AG09319 (cell line): ENCODE measurements around the gene CDK17.
"Not testable (repeated sequence)": the region's sequence is repeated elsewhere in the genome, so short reads cannot be mapped to it uniquely, and the experiment has no call there.

ENCODE experiments used
- DNase-seq: peaks from one replicate; pipeline ENCODE4 v3.0.0-alpha.2; 2010; ENCODE audit warnings: low read depth; ENCODE audit errors: extremely low read depth
- TF ChIP-seq, protein P1 (sequence below): IDR thresholded peaks from 2 replicates; pipeline ENCODE4 v1.5.1; 2011; ENCODE audit warnings: low read depth, mild to moderate bottlenecking, inconsistent platforms, low read length, moderate library complexity

Gene CDK17

DNA sequence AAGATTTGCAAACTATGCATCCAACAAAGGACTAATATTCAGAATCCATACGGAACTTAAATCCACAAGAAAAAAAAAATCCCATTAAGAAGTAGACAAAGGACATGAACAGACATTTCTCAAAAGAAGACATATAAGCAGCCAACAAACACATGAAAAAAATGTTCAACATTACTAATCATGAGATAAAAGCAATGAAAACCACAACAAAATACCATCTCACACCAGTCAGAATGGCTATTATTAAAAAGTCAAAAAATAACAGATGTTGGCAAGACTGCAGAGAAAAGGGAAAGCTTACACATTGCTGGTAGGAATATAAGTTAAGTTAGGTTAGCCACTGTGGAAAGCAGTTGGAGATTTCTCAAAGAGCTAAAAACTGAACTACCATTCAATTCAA, 16.2 kb downstream of the CDK17 start:
- TF ChIP-seq, protein P1, sequence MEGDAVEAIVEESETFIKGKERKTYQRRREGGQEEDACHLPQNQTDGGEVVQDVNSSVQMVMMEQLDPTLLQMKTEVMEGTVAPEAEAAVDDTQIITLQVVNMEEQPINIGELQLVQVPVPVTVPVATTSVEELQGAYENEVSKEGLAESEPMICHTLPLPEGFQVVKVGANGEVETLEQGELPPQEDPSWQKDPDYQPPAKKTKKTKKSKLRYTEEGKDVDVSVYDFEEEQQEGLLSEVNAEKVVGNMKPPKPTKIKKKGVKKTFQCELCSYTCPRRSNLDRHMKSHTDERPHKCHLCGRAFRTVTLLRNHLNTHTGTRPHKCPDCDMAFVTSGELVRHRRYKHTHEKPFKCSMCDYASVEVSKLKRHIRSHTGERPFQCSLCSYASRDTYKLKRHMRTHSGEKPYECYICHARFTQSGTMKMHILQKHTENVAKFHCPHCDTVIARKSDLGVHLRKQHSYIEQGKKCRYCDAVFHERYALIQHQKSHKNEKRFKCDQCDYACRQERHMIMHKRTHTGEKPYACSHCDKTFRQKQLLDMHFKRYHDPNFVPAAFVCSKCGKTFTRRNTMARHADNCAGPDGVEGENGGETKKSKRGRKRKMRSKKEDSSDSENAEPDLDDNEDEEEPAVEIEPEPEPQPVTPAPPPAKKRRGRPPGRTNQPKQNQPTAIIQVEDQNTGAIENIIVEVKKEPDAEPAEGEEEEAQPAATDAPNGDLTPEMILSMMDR: no peak
- no peak for DNase-seq

DNA sequence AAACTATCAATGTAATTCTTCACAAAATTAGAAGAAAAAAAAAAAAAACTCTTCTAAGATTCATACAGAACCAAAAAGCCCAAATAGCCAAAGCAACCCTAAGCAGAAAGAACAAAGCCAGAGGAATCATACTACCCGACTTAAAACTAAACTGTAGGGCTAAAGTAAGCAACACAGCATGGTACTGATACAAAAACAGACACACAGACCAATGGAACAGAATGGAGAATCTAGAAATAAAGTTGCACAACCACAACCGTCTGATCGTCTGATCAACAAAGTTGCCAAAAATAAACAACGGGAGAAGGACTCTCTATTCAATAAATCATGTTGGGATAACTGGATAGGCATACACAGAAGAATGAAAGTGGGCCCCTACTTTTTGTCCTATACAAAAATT, 16.9 kb downstream of the CDK17 start:
- TF ChIP-seq, protein P1: no peak

DNA sequence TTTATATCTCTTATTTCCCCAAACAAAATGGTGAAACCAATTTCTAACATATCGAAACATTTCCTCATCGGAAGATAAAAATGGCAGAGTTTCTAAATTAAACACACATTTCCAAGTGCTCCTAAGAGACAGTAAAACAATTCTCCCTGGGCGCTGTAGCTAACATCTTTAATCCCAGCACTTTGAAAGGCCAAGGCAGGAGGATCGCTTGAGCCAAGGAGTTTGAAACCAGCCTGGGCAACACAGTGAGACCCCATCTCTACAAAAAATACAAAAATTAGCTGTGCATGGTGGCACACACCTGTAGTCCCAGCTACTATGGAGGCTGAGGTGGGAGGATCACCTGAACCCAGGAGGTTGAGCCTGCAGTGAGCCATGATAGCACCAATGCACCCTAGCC, 20.5 kb downstream of the CDK17 start:
- not testable (repeated sequence) for DNase-seq

More for the DNA sequence above, 16.9 kb downstream of the CDK17 start:
- no peak for DNase-seq

DNA sequence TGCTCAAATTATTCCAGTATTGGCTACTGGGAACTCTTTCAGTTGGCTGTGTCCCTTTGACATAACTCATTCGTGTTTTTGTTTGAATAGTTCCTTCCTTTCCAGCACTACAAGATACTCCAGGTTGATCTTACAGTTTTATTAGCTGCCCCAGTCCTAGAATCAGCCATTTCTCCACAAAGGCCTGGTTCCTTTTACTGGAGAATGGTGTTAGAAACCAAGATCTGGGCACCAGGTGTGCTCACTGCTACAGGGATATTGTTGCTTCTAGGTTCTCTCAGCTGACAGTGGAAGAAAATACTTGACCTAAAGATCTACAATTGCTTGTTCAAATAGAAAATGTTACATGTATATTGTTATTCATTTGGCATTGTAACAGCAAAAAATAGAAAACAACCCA, 21.9 kb downstream of the CDK17 start:
- TF ChIP-seq, protein P1: no peak
- no peak for DNase-seq

DNA sequence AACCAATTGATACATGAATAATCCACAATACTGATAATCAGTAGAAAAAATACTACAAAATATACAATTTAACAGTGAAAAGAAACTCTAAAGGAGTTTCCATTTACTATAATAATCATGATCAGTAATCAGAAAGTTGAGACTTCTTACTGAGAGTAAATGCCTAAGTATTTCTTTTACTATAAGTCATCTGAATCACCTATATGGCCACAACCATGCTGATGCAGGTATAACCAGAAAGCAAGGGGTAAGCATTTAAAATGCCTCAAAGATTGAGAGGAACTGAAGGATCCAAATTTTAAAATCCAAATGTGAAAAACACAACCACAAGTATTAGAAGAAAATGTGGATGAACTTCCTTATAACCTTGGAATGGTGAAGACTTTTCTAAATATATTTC, 23.4 kb downstream of the CDK17 start:
- DNase-seq: no peak
- TF ChIP-seq, protein P1: no peak

DNA sequence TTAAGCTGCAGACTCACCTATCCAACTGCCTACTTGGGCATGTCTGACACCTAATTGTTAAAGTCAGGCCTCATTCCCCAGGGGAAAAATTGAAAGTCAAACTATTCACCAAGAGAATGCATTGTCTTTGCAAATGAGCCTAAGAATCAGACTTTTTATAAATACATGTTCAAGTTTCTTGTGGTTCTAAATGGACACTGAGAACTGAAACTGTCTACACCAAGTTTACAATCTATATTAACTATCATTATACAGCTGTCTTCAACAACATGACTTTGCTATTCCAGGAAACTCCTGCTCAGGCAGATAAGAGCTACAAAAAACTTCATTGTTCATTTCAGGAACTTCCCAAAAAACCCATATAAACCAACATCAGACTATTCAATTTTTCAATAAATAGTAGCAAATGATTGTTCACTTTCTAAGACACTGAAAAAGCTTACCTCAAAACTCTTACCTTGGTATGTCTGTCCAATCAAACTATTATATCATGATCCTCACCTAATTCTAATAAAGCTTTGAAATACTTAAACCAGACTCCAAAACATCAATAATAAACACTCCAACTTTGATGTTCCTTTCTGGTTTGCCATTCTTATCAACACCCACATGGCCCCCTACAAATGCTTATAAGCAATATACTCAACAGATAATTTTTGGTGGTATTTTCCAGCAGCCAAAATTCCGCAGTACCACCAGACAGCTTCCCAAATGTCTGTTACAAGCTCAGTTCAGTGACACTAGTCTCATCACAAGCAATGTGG, 24.2 kb downstream of the CDK17 start:
- no peak for DNase-seq
- TF ChIP-seq, protein P1: no peak

DNA sequence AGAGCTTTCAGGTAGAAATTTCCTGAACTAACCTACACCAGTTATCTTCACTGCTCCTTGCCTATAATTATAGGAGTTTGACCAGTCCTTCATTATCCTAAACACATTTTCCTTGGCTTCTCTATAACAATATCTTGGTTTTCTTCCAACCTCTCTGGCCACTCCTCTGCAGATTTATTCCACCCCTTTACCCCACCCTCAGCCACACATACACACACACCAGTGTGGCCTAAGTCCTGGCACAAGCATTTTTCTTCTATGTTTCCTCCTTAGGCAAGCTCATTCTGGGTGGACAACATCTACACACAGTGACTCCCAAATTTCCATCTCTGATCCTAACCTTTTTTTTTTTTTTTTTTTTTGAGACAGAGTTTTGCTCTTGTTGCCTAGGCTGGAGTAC, 25.1 kb downstream of the CDK17 start:
- no peak for DNase-seq
- TF ChIP-seq, protein P1: no peak
